GM12878 (cell line): ENCODE measurements around the gene GAPT. TPM values are rescaled to one million over a fixed set of nuclear protein-coding genes. Genes with fewer than 3 reads are reported as not detected.

Experiments
- ATAC-seq: fragments of 200-7000 bp; cut with Tn5 transposase; 3 replicates; pipeline ENCODE4 v1.9.1; 2020; ENCODE audit warnings: mild to moderate bottlenecking, moderate library complexity
- BruUV-seq: library from RNA; stranded (reverse); fragments of 400-500 nt; replicated peaks from 2 replicates; lab custom pipeline; 2021; lab: Mats Ljungman, UMichigan
- CTCF ChIA-PET: fragments of 300-600 bp; sonication (Branson Sonifier 250); formaldehyde crosslinking; extraction: SDS; loops from one replicate; lab custom pipeline; 2021; ENCODE audit warnings: inconsistent platforms; lab: Yijun Ruan, JAX
- POLR2A ChIA-PET: fragments of 350-600 bp; formaldehyde crosslinking; extraction: SDS; loops from one replicate; lab custom pipeline; 2021; ENCODE audit warnings: inconsistent platforms; lab: Charles Lee
- RAD21 ChIA-PET: fragments of 300-600 bp; sonication (Branson Sonifier 250); formaldehyde crosslinking; loops from one replicate; lab custom pipeline; 2023; ENCODE audit warnings: antibody characterized with exemption; ENCODE audit not compliant: unreplicated experiment; lab: Charles Lee
- SMC1A ChIA-PET: fragments of 300-600 bp; sonication (Branson Sonifier 250); formaldehyde crosslinking; loops from one replicate; lab custom pipeline; 2023; ENCODE audit not compliant: unreplicated experiment, uncharacterized antibody; lab: Charles Lee
- DNase-seq: peaks from one replicate; pipeline ENCODE4 v3.0.0-alpha.2; 2011; ENCODE audit warnings: low read depth, low spot score
- FAIRE-seq: peaks from 3 replicates; lab custom pipeline; 2011; peaks lifted over from hg19 to GRCh38; lab: Jason Lieb, UNC
- H2AFZ ChIP-seq: 2 replicates; pipeline ENCODE4 v1.6.0; 2011; ENCODE audit warnings: low read depth, low read length, control low read depth; ENCODE audit not compliant: control insufficient read depth
- H3K27ac ChIP-seq: 2 replicates; pipeline ENCODE4 v1.5.1; 2011; ENCODE audit warnings: control low read depth; ENCODE audit not compliant: control insufficient read depth, insufficient read depth
- H3K27me3 ChIP-seq, 2 experiments: replicated peaks in 1 of 2; 2 replicates each; pipeline versions ENCODE4 v1.6.0 to v1.6.1; 2011; ENCODE audit warnings: low read length in 1 of 2; ENCODE audit not compliant: control insufficient read depth in 2 of 2, insufficient read depth in 2 of 2
- H3K36me3 ChIP-seq, 2 experiments: 2 replicates each; pipeline ENCODE4 v1.5.1; 2011; ENCODE audit warnings: low read length in 1 of 2; ENCODE audit not compliant: control insufficient read depth in 2 of 2, insufficient read depth in 2 of 2
- H3K4me1 ChIP-seq: 2 replicates; pipeline ENCODE4 v1.6.1; 2011; ENCODE audit warnings: mild to moderate bottlenecking, low read length, moderate library complexity, mixed read lengths; ENCODE audit not compliant: control insufficient read depth, insufficient read depth
- H3K4me2 ChIP-seq: 2 replicates; pipeline ENCODE4 v1.6.0; 2011; ENCODE audit warnings: control low read depth; ENCODE audit not compliant: control insufficient read depth, insufficient read depth
- H3K4me3 ChIP-seq: fragments of 200-600 bp; sonication (generic); 2 replicates; pipeline ENCODE4 v1.5.1; 2016
- H3K79me2 ChIP-seq: 2 replicates; pipeline ENCODE4 v1.6.0; 2011; ENCODE audit warnings: low read length; ENCODE audit not compliant: control insufficient read depth, insufficient read depth
- H3K9ac ChIP-seq: 2 replicates; pipeline ENCODE4 v1.8.0; 2011; ENCODE audit warnings: low read length, control low read depth, mixed read lengths; ENCODE audit not compliant: control insufficient read depth, insufficient read depth
- H3K9me3 ChIP-seq: replicated peaks from 3 replicates; pipeline ENCODE4 v1.5.1; 2011; ENCODE audit warnings: mild to moderate bottlenecking, low read length; ENCODE audit not compliant: control insufficient read depth, insufficient read depth
- H4K20me1 ChIP-seq: 2 replicates; pipeline ENCODE4 v1.6.0; 2011; ENCODE audit not compliant: control insufficient read depth, insufficient read depth
- CHD2 ChIP-seq: IDR thresholded peaks from 2 replicates; pipeline ENCODE4 v1.6.1; 2011; ENCODE audit warnings: low read depth, low read length, improper control_type of control experiment, borderline replicate concordance
- CHD4 ChIP-seq: fragments of 200-600 bp; sonication (generic); IDR thresholded peaks from 2 replicates; pipeline ENCODE4 v1.6.1; 2016; ENCODE audit warnings: mild to moderate bottlenecking
- EGR1 ChIP-seq, 2 experiments: IDR thresholded peaks; 1 replicate in 1 of 2; 2 replicates in 1 of 2; pipeline ENCODE4 v1.6.1; 2011 to 2012; ENCODE audit warnings: low read depth in 2 of 2, low read length in 2 of 2, borderline replicate concordance in 1 of 2, mild to moderate bottlenecking in 1 of 2, moderate library complexity in 1 of 2
- GABPA ChIP-seq: IDR thresholded peaks from 2 replicates; pipeline ENCODE4 v1.6.1; 2014; ENCODE audit warnings: antibody characterized with exemption, low read depth, mild to moderate bottlenecking, inconsistent platforms
- HCFC1 ChIP-seq: fragments of 150-350 bp; IDR thresholded peaks from 2 replicates; pipeline ENCODE4 v1.6.1; 2014; ENCODE audit warnings: low read length
- HDAC6 ChIP-seq: fragments of 200-600 bp; sonication (generic); IDR thresholded peaks from one replicate; pipeline ENCODE4 v1.8.0; 2017; ENCODE audit warnings: antibody characterized with exemption; ENCODE audit not compliant: unreplicated experiment
- IRF3 ChIP-seq: fragments of 450-650 bp; IDR thresholded peaks from 2 replicates; pipeline ENCODE4 v1.6.1; 2014; ENCODE audit warnings: mild to moderate bottlenecking
- KAT2A ChIP-seq: conservative IDR thresholded peaks from 2 replicates; pipeline ENCODE4 v1.6.1; 2011; ENCODE audit warnings: low read depth, low read length; ENCODE audit not compliant: control insufficient read depth
- NFXL1 ChIP-seq: fragments of 450-650 bp; IDR thresholded peaks from 2 replicates; pipeline ENCODE4 v1.6.1; 2017; ENCODE audit warnings: antibody characterized with exemption, mild to moderate bottlenecking, borderline replicate concordance
- PRDM15 ChIP-seq: fragments of 450-650 bp; formaldehyde crosslinking; IDR thresholded peaks from 2 replicates; pipeline ENCODE4 v1.4.0; 2020; ENCODE audit warnings: mild to moderate bottlenecking, moderate library complexity
- SRF ChIP-seq, 2 experiments: IDR thresholded peaks; 2 replicates each; pipeline ENCODE4 v1.6.1; 2011; ENCODE audit warnings: low read depth in 2 of 2, low read length in 2 of 2, mild to moderate bottlenecking in 1 of 2, moderate library complexity in 1 of 2
- SUZ12 ChIP-seq: fragments of 200-600 bp; sonication (generic); IDR thresholded peaks from one replicate; pipeline ENCODE4 v1.6.1; 2018; ENCODE audit warnings: antibody characterized with exemption, mild to moderate bottlenecking; ENCODE audit not compliant: unreplicated experiment
- TAF1 ChIP-seq: IDR thresholded peaks from 2 replicates; pipeline ENCODE4 v1.6.1; 2011; ENCODE audit warnings: mild to moderate bottlenecking, low read depth, low read length, borderline replicate concordance
- TCF3 ChIP-seq: IDR thresholded peaks from 2 replicates; pipeline ENCODE4 v1.6.1; 2012; ENCODE audit warnings: low read depth, mild to moderate bottlenecking, low read length, borderline replicate concordance; ENCODE audit not compliant: insufficient read depth
- YY1 ChIP-seq: IDR thresholded peaks from 2 replicates; pipeline ENCODE4 v1.6.1; 2011; ENCODE audit warnings: low read depth, mild to moderate bottlenecking, low read length
- ZBTB4 ChIP-seq: fragments of 450-650 bp; formaldehyde crosslinking; IDR thresholded peaks from 2 replicates; pipeline ENCODE4 v1.4.0; 2022; ENCODE audit warnings: mild to moderate bottlenecking, moderate library complexity
- ZSCAN29 ChIP-seq: fragments of 450-650 bp; IDR thresholded peaks from 2 replicates; pipeline ENCODE4 v1.6.1; 2017; ENCODE audit warnings: mild to moderate bottlenecking, moderate library complexity
- ZZZ3 ChIP-seq: IDR thresholded peaks from 2 replicates; pipeline ENCODE4 v1.6.1; 2011; ENCODE audit warnings: low read depth; ENCODE audit not compliant: control insufficient read depth, insufficient read length
- WGBS: methylation state at CpG from one replicate; pipeline ENCODE4 v1.1.6; 2016; ENCODE audit warnings: low lambda C conversion rate; ENCODE audit not compliant: insufficient replicate concordance, insufficient coverage; ENCODE audit errors: missing lambda C conversion rate; 5-methylcytosine and 5-hydroxymethylcytosine counted together
- in situ Hi-C: fragments of 300-500 bp; cut with MboI; formaldehyde crosslinking; loops from 9 replicates; pipeline ENCODE4 v1.14.3; 2018; ENCODE audit warnings: mixed read lengths
- intact Hi-C: fragments of 100-400 bp; cut with micrococcal nuclease; formaldehyde crosslinking; loops from one replicate; pipeline ENCODE4 v1.14.2; 2022; ENCODE audit not compliant: unreplicated experiment
- polyA plus RNA-seq, 11 experiments: library from polyadenylated mRNA; depleted of rRNA in 4 of 11; unstranded in 6 of 11; stranded (reverse) in 5 of 11; fragments of >200 nt; fragmentation: Nextera tagmentation in 4 of 11; fragmentation: Illumina TruSeq in 1 of 11; extraction: Ambion mirVana in 4 of 11; extraction: Trizol in 1 of 11; gene quantifications; 1 replicate in 1 of 11; 2 replicates in 10 of 11; pipeline versions ENCODE4 v1.2.1 to v1.2.3, GENCODE V29; 2011 to 2016; ENCODE audit warnings: inconsistent platforms in 2 of 11, missing spikeins in 2 of 11, low read depth in 1 of 11
- total RNA-seq, 4 experiments: library from RNA; depleted of rRNA in 3 of 4; stranded (reverse); fragments of >200 nt in 3 of 4; fragmentation: Illumina TruSeq in 1 of 4; extraction: Trizol in 1 of 4; gene quantifications; 2 replicates each; pipeline versions ENCODE4 v1.2.1 to v1.2.3, GENCODE V29; 2013 to 2021

Gene GAPT
- total and polyA plus RNA-seq, 10 of the 15 experiments (the other 5 are each of a cell fraction or from before 2014, with no cell fraction given) = 0.15 to 0.96 (median 0.57) TPM; not detected in 2

- no peak for DNase-seq
- ChIA-PET POLR2A (no interaction called here), CTCF (interaction anchor here (1.5 kb wide), 1 partner anchor 45 kb away, joined by 3 read pairs; no protein-coding TSS in a partner anchor), RAD21 (no interaction called here), SMC1A (interaction anchor here (0.6 to 0.7 kb wide), 2 partner anchors 83 to 305 kb away, joined by 3 read pairs; no protein-coding TSS in a partner anchor)
- Histone ChIP-seq H3K36me3 (no peaks in the 10 kb centered on the region), H3K9me3 (no peaks in the 10 kb centered on the region), H3K4me1 (no peaks in the 10 kb centered on the region), H3K27me3 (no peaks in the 10 kb centered on the region), H3K4me2 (no peak overlapping the region), H3K27ac (no peak overlapping the region), H3K9ac (no peak overlapping the region), H2AFZ (no peak overlapping the region), H4K20me1 (no peaks in the 10 kb centered on the region), H3K79me2 (no peaks in the 10 kb centered on the region), H3K4me3 (no peak overlapping the region)
- FAIRE-seq = no peak
- BruUV-seq = no TSS peak
- no peak for ATAC-seq
- in situ Hi-C loops = no loop called here
- intact Hi-C loops = no loop called here
- 0% methylated on average over 1 of the region's 1 CpG for WGBS
- TF ChIP-seq GABPA = no peak
- TF ChIP-seq CHD4 = no peak
- no peak for TF ChIP-seq HCFC1
- no peak for TF ChIP-seq NFXL1
- TF ChIP-seq YY1 = no peak
- TF ChIP-seq SUZ12 = no peak
- no peak for TF ChIP-seq EGR1 (IDR thresholded peaks at IDR 0.05; ENCODE audit: borderline replicate concordance in 1 of 2, low read depth in 2 of 2, low read length in 2 of 2)
- no peak for TF ChIP-seq IRF3
- no peak for TF ChIP-seq ZBTB4 (CRISPR knock-in tag)
- no peak for TF ChIP-seq SRF (IDR thresholded peaks at IDR 0.05; ENCODE audit: low read depth in 2 of 2, low read length in 2 of 2)
- TF ChIP-seq KAT2A = no peak
- no peak for TF ChIP-seq CHD2
- TF ChIP-seq TAF1 = no peak
- TF ChIP-seq ZZZ3 = no peak
- no peak for TF ChIP-seq TCF3
- no peak for TF ChIP-seq HDAC6
- TF ChIP-seq ZSCAN29 = no peak
- no peak for TF ChIP-seq PRDM15 (CRISPR knock-in tag)
Measured at GRCh38 chr5:58544195-58544594, 53.0 kb downstream of the GAPT start.
